ENCODE results near the gene BBS2.

DNA sequence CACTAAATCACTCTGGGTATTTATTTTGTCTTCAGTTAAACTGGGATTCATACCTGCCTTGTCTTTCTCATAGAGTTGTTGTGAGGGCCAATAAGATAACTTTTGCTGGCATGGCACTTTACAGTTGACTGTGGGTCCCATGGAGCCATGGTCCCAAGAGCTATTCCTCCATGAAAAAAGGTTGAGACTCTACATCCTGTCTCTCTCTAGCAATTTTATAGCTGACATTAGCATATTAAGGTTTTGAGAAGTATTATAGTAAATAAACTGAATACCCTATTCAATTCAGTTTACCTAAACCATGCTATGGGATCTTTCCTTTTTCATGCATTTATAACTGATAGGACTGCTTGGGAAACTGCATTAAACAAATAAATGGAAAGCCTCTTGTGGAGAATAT is 51.0 kb downstream of the BBS2 start:
- TF ChIP-seq CTCF (IDR thresholded peaks at IDR 0.05) (no peak), POLR2AphosphoS5 (IDR thresholded peaks at IDR 0.05) (no peak), POLR2A (IDR thresholded peaks at IDR 0.05) (no peak)

Measured in stomach (tissue), 4 donors.